Measurements from ENCODE around the gene LRRC72.
"Not testable (repeated sequence)": the region's sequence is repeated elsewhere in the genome, so short reads cannot be mapped to it uniquely, and the experiment has no call there.

The LRRC72 gene

DNA sequence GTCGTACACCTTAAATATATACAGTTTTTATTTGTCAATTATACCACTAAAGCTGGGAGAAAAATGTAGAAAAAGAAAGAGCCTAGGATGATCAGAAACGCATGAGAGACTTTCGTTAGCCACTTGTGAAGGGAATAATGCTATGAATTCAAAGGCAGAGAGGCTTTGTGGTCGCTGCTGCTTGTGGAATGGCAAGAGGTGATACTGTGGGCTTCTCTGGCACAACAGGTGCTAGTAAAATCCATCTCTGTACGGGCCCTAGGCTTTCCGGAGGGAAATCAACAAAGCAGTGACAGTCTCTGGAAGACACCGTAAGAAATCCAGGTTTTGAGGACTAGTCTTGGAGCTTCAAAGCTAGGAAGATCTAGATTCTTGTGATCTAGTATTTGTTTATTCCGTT is 52.6 kb downstream of the LRRC72 start:
- no peak for DNase-seq

DNA sequence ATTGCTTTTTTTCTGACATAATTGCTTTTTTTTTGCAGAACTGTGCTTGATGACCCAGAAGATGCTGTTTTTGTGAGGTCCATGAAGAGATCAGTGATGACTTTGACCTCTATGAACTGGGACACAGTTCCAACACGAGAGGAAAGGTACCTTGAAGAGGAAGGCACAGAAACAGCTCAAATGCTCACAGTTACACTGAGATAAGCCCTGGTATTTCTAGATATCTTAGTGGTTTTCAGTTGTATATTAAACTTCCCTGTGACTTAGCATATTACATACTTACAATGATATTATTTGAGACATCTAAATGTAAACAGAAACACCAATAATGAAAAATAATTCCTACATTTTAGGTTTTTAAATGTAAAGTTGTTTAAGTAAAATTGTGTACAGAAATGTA is 54.7 kb downstream of the LRRC72 start:
- no peak for DNase-seq

DNA sequence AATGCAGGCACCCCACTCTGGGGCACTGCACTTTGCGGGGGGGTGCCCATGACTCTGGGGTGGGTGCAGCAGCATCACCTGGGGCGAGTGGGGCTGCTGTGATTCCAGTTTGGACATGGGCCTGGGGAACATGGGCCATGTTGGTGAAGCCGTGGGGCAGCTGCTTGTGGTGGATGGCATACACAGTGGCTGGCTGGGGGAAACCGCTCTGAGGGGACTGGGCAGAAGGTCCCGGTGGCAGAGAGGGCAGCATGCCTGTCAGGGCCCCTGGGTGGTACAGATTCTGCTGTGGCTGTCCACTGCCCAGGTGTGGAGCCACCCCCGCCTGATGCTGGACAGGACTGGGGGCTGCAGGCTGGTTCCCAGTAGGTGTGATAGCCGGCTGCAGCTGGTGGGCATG is 57.2 kb downstream of the LRRC72 start:
- no peak for DNase-seq

DNA sequence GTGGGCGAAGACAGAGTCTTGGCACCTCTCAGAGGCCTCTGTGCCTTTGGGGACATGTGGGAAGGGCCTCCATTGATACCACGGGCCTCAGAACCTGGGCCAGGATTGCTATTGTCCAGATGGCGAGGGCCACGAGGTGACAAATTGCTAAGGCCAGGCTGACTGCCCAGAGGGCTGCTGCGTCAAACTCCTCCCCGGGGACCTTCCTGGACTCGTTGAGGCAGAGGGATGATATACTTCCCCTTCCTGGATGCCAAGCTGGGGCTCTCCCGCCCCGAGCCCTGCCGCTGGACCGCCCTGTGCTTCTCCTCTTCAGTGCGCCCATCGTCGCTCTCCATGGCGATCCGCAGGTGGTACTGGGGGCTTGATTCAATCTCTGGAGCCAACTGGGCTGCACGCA is 58.9 kb downstream of the LRRC72 start:
- DNase-seq = no peak

DNA sequence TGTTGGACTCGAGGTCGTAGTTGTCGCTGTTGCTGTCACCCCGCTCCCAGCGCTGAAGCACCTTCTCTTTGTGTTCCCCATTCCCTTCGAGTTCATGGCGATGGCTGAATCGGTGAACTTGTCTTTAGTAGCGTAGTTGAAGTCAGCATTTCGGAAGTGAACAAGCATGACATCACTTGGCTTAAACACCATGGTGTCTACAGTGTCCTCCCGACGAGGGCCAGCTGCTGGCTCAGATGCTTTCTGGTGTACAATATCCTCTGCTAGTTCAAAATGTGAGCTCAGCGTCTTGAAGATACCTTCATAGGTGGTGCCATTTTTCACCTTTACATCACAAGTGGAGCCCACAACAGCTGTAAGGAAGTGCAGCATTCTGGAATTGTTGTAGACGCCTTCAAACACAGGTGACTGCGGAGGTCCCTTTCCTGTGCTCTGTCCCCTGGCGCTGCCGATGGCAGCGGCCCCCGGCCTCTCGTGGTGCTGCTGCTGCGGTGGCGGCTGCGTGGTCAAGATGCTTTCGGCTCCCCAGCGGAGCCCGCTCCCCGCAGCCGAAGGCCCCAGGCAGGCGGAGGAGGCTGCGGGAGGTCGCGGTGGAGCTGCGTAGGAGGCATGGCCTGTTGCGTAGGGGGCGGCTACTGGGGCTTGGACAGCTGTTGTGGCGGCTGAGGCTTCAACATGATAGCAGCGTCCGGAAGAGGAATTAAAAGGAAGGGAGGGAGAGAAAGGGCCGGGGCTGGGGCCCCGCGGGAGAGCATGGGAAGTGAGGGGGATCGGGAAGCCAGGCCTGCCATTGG is 59.7 kb downstream of the LRRC72 start:
- DNase-seq = no peak

DNA sequence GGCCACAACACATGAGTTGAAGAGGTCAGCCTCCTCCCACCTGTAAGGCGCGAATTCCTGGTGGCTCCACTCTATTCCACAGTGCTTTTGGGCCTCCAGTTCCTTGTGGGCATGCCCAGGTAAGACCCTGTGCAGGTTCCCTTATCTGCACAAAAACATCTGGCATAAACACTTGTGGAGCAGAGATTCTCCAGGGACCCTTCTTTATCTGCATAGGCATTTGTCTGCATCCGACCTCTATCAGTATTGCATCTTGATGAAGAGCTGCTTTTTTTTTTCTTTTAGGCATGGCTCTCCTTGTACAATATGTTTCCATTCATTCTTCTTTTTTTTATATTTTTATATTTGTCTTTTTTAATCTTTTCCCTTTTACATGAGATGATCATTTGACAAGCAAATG is 60.5 kb downstream of the LRRC72 start:
- DNase-seq = no peak

DNA sequence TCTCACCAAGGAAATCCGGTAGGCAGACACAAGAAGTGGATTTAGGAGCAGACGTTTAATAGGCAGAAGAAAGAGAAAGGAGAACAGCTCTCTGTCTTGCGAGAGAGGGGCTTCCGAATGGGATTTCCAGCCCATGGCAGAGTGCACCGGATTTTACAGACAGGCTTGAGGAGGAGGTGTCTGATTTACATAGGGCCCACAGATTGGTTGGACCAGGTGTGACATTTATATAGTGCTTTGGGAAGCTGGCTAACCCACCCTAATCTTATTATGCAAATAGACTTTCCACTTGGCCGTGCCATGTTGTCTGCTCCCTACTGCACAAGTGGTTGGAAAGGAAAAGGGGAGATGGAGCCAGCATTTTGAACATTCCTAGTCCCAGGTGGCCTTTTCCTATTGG is 61.2 kb downstream of the LRRC72 start:
- no peak for DNase-seq

DNA sequence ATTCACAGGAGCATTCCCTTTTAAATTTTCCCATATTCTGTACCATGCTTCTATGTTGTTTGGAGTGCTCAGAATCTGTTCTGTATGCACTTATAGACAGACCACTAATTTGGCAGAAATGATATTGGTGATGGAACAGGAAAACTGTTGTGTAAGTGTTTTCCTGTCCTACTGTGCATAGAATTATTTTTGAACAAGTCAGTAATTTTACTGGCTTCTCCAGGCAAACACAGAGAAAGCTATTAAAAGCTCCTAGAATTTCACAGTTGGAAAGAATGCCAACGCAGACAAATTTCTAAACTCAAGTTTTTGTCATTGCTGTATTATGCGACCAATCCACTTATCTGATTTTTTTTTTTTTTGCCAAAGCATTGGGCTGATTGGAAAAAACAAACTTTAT is 63.3 kb downstream of the LRRC72 start:
- DNase-seq = peak in 1 of 58 donors; percentile 11

DNA sequence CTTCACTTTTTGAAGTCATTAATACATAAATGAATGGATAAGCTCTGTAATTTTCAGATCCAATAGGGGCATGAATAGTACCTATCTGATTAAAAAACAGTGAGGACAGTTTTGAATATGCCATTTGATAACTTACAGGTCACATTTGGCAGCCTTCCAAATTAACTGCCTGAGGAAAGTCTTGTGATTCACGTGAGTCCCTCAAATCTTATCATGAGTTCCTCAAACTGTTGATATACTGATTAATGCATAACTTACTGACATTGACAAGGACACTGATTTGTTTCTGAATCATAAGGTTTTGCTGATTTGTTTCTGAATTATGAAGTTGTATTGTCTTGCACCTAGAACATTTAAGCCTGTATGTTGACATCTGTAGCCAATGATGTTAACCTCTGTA is 63.8 kb downstream of the LRRC72 start:
- DNase-seq = no peak

DNA sequence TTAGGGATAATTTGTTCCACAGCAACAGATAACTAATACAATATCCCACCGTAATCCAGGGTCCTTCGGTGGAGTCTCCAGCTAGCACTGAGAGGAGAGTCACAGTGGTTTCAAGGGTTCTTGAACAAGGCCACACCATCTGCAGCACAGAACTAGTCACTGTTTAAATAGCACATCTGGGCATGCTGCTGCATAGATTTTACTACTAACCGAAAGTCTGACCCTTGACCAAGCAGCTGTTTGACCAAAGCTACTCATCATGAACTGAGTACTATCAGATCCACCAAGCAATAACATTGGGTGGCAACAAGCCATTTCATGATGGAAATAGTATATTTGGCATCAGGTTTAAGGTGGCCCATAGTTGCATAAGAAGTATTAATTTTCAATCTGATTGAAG is 65.8 kb downstream of the LRRC72 start:
- DNase-seq = no peak

DNA sequence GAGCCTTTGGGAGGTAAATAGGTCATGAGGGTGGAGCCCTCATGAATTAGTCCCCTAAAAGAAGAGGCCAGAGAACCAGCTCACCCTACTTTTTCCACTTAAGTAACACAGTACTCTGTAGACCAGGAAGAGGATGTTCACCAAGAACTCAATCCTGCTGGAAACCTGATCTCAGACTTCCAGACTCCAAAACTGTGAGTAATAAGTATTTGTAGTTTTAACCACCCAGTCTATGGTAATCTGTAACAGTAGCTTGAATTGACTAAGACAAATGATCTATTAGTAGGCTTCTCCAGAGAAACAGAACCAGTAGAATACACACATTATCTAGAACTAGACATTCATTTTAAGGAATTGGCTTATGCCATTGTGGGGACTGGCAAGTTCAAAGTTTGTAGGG is 67.4 kb downstream of the LRRC72 start:
- no peak for DNase-seq

DNA sequence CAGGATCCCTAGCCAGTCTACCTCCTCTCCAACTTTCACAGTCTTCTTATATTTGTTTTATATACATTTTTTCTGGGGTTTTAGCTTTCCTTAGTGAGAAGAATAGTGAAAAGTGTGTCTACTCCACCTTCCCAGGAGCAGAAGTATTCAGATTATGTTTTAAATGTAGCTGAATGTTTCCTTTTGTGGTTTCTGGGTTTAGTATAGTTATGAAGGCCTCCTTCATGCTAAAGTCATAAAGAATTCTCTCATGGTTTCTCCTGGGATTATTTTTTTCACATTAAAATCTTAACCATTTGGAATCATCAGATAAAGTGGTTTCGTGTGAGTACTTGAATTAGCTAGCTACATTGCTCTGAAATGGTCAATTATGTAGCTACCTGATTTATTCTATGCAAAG is 68.1 kb downstream of the LRRC72 start:
- DNase-seq = no peak

DNA sequence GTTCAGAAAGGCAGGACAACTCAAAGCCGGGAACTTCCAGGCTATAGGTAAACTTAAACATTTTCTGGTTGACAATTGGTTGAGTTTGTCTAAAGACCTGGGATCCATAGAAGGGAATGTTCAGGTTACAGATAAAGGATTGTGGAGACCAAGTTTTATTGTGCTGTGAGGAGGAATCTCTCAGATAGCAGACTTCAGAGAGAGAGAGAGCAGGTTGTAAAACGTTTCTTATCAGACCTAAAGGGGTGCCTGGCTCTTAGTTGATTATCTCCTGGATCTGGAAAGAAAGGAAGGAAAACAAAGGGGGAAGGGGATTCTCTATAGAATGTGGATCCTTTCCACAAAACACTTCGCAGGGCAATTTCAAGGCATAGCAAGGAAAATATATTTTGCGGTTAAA is 69.0 kb downstream of the LRRC72 start:
- not testable (repeated sequence) for DNase-seq

DNA sequence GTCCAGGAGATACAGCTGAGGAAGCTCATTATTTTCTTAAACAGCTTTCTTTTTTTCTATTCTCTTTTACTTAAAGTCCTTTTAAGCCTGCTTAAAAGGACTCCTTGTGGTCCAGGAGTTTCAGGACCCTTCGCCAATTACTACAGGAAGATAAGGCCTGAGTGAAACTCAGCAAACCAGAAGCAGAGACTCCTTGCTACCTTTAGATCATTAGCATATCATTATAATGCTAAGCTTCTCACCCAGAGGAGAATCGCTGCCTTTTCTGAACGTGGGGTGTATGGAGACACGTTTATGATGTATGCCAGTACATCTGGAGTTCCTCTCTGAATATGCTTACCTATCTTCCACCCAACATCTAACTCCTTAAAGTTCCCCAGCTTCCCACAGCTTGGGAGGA is 71.4 kb downstream of the LRRC72 start:
- no peak for DNase-seq

DNA sequence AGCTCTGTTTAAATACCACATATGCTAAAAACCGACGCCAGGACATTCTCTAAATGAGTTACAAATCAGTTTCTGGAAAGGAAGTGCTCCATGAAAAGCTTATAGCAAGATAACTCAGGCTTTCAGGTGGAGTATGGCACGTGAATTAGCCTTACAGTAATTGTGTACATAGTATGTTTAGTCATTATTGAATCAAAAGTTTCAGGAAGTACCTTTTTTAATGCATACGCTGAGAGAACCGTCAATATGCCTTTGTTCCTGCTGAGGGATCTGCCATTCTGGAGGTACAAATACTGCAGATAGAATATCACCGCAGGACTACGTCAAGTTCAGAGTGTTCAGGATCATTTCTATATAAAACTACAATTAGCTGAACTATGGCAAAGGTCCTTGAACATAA is 73.2 kb downstream of the LRRC72 start:
- no peak for DNase-seq

DNA sequence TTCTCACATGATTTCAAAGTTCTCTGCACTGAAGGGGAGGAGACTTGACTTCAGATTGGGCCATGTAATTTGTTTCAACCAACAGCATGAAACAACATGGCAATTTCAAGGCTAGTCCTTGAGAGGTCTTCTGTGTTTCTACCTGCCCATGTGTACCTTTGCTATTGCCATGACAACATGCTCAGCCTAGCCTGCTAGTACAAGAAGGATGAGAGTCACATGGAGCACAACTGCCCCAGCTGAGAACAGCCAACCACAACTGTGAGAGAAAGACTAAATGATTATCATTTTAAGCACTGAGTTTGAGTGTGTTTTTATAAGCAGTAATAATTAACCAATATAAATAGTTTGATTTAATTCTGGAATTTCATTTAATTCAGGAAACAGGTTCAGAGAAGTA is 77.0 kb downstream of the LRRC72 start:
- DNase-seq = no peak

DNA sequence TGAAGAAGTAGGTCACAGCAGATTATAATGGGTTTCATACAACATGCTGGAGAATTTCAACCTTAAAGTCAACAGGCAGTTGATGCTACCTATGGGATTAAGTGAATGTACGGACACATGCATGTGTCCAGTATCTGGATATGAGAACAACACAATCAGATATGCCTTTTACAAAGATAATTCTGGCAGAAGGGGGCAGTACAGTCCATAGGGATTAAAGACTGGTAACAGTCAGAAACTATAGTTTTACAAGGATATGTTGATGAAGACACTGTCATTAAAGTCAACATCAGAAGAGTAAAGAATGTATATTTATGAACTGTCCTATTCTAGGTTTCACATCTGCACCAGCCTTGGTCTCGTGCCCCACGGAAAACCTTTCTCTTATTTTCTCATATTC is 77.4 kb downstream of the LRRC72 start:
- no peak for DNase-seq

DNA sequence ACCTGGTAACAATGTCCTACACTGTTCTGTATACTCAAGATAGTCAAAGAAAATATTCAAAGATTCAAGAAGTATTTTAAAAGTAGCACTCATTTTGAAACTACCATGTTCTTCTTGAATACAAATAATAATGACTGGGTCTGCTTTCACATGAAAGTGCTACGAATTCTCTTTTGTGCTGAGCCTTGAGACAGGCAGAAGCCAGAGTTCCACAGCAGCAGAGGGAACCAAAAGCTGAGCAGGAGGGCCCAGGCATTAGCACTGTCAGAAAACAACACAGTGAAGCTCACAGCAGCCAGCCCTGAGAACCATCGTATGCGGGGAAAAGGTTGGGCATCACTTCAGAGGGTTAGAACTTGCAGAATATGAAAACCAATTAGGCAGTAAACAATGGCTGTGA is 80.1 kb downstream of the LRRC72 start:
- no peak for DNase-seq

DNA sequence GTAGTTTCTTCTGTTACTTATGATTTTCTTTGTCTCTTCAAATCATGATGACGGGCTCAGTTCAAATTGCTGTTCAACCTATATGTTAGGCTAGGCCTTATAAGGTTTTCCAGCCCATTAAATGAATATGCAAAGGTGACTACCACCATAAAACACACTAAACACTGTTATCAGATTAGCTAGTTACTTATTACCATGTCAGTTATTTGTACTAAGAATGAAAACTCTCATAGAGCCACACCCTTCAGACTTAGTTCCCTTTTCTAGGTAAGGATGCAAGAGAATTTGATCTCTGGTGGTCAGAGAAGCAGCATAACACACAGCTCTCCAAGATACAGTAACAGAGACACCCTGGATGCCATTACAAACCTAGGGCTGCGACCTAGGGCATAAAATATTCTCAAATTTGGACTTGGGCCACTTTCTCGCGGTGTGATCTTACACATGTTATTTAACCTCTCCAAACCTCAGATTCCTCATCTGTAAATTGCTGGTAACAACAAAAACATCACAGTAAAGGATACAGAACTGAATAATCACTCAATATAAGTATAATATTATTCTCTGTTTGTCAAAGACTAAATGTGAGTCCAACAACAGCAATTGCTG is 83.3 kb downstream of the LRRC72 start:
- no peak for DNase-seq

DNA sequence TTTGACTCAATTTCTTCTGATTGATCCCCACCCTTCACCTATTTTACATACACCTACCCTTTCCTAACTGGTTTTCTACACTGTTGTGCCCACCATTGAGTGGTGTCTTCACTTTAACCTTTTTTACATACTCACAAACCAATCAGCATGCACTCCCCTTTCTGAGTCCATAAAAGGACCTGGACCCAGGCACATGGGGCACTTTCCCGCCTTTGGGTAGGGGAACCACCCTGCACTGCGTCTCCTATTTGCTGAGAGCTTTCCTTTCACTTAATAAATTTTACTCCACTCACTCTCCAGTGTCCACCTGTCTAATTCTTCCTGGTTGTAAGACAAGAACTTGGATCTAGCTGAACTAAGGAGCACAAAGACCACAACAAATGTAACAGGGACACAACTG is 85.1 kb downstream of the LRRC72 start:
- DNase-seq = no peak

DNA sequence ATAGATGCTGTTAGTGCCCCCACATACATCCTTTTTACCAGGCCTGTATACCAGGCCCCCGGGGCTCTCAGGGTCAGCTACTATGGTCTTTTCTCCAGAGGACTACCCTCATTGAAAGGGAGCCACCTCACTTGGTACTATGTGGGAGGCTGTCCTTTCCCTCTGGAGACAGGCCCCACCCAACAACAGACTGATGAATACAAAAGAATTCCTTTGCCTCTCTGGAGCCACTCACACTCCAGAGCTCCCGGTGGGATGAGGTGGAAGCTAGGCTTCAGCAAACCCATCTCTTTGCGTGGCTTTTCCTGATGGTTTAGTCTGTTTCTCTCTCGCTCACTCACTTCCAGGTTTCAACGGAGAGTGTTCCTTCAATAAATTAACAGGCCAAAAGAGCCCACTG is 88.6 kb downstream of the LRRC72 start:
- DNase-seq = no peak

DNA sequence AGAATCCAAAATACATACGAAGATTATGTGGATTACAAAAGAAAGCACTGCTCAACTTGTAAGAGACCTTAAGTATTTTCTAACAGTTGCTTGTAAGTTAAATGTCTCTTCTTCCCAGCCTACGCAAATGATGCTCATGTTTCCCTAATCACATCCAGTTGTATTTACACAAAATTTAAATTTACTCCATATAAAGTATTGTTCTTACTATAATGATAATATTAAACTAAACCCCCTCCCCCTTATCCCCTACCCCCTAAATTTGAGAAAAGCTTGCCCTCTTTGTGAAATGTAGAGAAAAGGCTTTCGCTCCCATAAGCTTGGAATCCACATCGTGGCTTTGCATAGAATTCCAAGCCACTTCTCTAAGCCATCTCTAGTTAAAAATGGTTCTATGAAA is 89.5 kb downstream of the LRRC72 start:
- DNase-seq = no peak

DNA sequence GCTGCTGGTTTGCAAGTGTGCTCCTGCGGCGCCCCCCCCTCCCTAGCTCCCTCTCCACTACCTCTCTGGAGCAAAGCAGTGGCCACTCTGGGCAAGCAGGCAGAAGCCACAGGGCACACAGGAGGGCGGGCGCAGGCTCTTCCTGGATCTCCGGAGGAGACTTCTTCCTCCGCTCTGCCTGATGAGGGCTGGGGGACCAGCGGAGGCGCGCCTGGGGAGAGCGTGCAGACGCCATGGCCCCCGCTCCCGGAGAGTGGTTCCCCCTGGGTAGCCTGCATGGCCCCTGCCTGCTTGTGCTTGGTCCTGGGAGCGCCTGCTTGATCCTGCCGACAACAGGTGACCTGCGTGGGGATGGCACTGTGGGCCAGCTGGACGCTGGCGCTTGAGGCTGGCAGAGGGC is 89.9 kb downstream of the LRRC72 start:
- DNase-seq = peak in 1 of 58 donors; percentile 11
